ENCODE data around the gene COL11A1. TPM values are rescaled to one million over a fixed set of nuclear protein-coding genes. Genes with fewer than 3 reads are reported as not detected.

Gene COL11A1
- total and polyA plus RNA-seq, 2 of the 13 experiments (the other 11 are each of a cell fraction or from before 2014, with no cell fraction given) = not detected

DNA sequence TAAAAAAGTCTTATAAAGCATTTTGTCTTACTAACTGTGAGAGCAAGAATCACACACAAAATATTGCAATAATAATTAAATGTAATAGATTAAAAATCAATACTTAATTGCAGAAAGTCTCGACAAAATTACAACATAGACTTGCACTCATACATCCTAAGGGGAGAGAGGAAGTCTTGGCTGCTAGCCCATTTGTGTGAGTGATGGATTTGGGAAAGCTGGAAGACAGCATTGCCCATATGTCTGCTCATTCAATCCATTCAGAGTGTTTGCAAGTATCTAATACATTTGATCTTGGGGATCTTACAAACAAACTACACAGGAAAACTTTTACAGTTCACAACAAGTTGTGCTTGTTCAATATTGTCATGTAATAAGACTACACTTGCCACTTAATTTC is 140.5 kb downstream of the COL11A1 start:
- WGBS (ENCODE audit: low lambda C conversion rate) = 0% methylated on average over 1 of the region's 1 CpG
- Histone ChIP-seq H3K27ac (ENCODE audit: extremely low read length, insufficient read depth, low read length) (no peak overlapping the region), H3K4me3 (replicated peaks in 1 of 3; ENCODE audit: insufficient read depth in 1 of 3, low read depth in 2 of 3, low read length in 3 of 3) (no peak overlapping the region), H3K9me3 (ENCODE audit: low read length) (no peaks in the 10 kb centered on the region), H4K20me1 (ENCODE audit: insufficient read depth, low read length) (no peaks in the 10 kb centered on the region), H3K4me2 (ENCODE audit: low read depth, low read length) (no peak overlapping the region), H3K79me2 (ENCODE audit: insufficient read depth, low read length) (no peaks in the 10 kb centered on the region), H2AFZ (ENCODE audit: low read length) (no peak overlapping the region), H3K9ac (ENCODE audit: insufficient read depth, low read depth, low read length) (no peak overlapping the region), H3K36me3 (replicated peaks in 1 of 2; ENCODE audit: control insufficient read depth in 1 of 2, insufficient read depth in 2 of 2, low read length in 2 of 2) (no peaks in the 10 kb centered on the region), H3K4me1 (ENCODE audit: insufficient read depth, low read length) (no peaks in the 10 kb centered on the region), H3K27me3 (ENCODE audit: control insufficient read depth in 1 of 2, insufficient read depth in 2 of 2, low read length in 2 of 2) (no peaks in the 10 kb centered on the region)
- no TSS peak for BruUV-seq (replicated peaks)
- CTCF ChIA-PET (ENCODE audit: low intra/inter-chr PET ratio, low total read pairs) = no interaction called here
- FAIRE-seq = no peak
- TF ChIP-seq POLR2A (IDR thresholded peaks at IDR 0.05; ENCODE audit: insufficient read depth in 1 of 2, low read depth in 2 of 2, low read length in 2 of 2) (no peak), SMARCE1 (IDR thresholded peaks at IDR 0.05; ENCODE audit: borderline replicate concordance) (no peak), AFF4 (CRISPR knock-in tag; IDR thresholded peaks at IDR 0.05) (no peak)
- intact Hi-C loops (cut with micrococcal nuclease; ENCODE audit: unreplicated experiment) (no loop called here), in situ Hi-C loops (cut with HindIII; ENCODE audit: extremely low pct_ligation_motif_present, low pct_unique_long_range_greater_than_20kb) (loop anchor here (25.0 kb wide), 1 partner anchor 1455 kb away; no protein-coding TSS in a partner anchor)
- DNase-seq (ENCODE audit: low spot score) = no peak
- POLR2A ChIA-PET = no interaction called here
- ATAC-seq = no peak

DNA sequence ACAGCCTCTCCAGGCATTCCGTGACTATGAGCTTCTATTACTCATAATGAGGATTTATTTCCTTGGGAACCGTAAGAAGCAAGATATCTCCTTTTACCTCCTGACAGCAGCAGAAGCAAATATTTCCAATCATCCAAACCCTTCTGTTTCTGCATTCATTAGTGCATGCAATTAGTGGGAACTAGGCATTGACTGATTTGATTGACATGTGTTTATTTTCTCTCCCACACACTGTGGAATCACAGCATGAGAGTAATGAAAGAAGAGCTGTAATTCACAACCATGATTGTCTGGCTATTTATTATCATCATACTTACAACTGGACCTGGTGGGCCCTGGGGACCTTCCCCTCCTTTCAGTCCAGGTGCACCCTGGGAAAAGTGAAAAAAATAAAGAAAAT is 146.8 kb downstream of the COL11A1 start:
- Histone ChIP-seq H3K9me3 (ENCODE audit: low read length) (no peaks in the 10 kb centered on the region), H3K9ac (ENCODE audit: insufficient read depth, low read depth, low read length) (no peak overlapping the region), H3K4me3 (replicated peaks in 1 of 3; ENCODE audit: insufficient read depth in 1 of 3, low read depth in 2 of 3, low read length in 3 of 3) (no peak overlapping the region), H3K27ac (ENCODE audit: extremely low read length, insufficient read depth, low read length) (no peak overlapping the region), H3K79me2 (ENCODE audit: insufficient read depth, low read length) (no peaks in the 10 kb centered on the region), H3K36me3 (replicated peaks in 1 of 2; ENCODE audit: control insufficient read depth in 1 of 2, insufficient read depth in 2 of 2, low read length in 2 of 2) (no peaks in the 10 kb centered on the region), H3K4me2 (ENCODE audit: low read depth, low read length) (no peak overlapping the region), H2AFZ (ENCODE audit: low read length) (no peak overlapping the region), H3K4me1 (ENCODE audit: insufficient read depth, low read length) (no peaks in the 10 kb centered on the region; the same call in 1 of the 2 replicates), H3K27me3 (ENCODE audit: control insufficient read depth in 1 of 2, insufficient read depth in 2 of 2, low read length in 2 of 2) (no peaks in the 10 kb centered on the region), H4K20me1 (ENCODE audit: insufficient read depth, low read length) (no peaks in the 10 kb centered on the region)
- DNase-seq (ENCODE audit: low spot score) = no peak
- intact Hi-C loops (cut with micrococcal nuclease; ENCODE audit: unreplicated experiment) = no loop called here
- FAIRE-seq = no peak
- no TSS peak for BruUV-seq (replicated peaks)
- in situ Hi-C loops (cut with HindIII; ENCODE audit: extremely low pct_ligation_motif_present, low pct_unique_long_range_greater_than_20kb) = loop anchor here (25.0 kb wide), 1 partner anchor 1449 kb away; no protein-coding TSS in a partner anchor
- POLR2A ChIA-PET = no interaction called here
- ATAC-seq = no peak
- CTCF ChIA-PET (ENCODE audit: low intra/inter-chr PET ratio, low total read pairs) = no interaction called here
- no peak for TF ChIP-seq SMAD1 (CRISPR knock-in tag; IDR thresholded peaks at IDR 0.05; ENCODE audit: borderline replicate concordance, low read depth)
- TF ChIP-seq, protein P1, sequence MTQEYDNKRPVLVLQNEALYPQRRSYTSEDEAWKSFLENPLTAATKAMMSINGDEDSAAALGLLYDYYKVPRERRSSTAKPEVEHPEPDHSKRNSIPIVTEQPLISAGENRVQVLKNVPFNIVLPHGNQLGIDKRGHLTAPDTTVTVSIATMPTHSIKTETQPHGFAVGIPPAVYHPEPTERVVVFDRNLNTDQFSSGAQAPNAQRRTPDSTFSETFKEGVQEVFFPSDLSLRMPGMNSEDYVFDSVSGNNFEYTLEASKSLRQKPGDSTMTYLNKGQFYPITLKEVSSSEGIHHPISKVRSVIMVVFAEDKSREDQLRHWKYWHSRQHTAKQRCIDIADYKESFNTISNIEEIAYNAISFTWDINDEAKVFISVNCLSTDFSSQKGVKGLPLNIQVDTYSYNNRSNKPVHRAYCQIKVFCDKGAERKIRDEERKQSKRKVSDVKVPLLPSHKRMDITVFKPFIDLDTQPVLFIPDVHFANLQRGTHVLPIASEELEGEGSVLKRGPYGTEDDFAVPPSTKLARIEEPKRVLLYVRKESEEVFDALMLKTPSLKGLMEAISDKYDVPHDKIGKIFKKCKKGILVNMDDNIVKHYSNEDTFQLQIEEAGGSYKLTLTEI (CRISPR knock-in tag; conservative IDR thresholded peaks at IDR 0.05) = no peak
- TF ChIP-seq, protein P2, sequence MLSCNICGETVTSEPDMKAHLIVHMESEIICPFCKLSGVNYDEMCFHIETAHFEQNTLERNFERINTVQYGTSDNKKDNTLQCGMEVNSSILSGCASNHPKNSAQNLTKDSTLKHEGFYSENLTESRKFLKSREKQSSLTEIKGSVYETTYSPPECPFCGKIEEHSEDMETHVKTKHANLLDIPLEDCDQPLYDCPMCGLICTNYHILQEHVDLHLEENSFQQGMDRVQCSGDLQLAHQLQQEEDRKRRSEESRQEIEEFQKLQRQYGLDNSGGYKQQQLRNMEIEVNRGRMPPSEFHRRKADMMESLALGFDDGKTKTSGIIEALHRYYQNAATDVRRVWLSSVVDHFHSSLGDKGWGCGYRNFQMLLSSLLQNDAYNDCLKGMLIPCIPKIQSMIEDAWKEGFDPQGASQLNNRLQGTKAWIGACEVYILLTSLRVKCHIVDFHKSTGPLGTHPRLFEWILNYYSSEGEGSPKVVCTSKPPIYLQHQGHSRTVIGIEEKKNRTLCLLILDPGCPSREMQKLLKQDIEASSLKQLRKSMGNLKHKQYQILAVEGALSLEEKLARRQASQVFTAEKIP (CRISPR knock-in tag; IDR thresholded peaks at IDR 0.05; ENCODE audit: borderline replicate concordance) = no peak
- TF ChIP-seq GLI4 (CRISPR knock-in tag; IDR thresholded peaks at IDR 0.05; ENCODE audit: borderline replicate concordance) = no peak
- 11% methylated on average over 2 of the region's 2 CpGs for WGBS (ENCODE audit: low lambda C conversion rate)
